ENCODE data around the gene TMEM86B. TPM values are rescaled to one million over a fixed set of nuclear protein-coding genes. Genes with fewer than 3 reads are reported as not detected.

TMEM86B gene
- total RNA-seq, 1 experiment from 2014 or later = 21.2 TPM

DNA sequence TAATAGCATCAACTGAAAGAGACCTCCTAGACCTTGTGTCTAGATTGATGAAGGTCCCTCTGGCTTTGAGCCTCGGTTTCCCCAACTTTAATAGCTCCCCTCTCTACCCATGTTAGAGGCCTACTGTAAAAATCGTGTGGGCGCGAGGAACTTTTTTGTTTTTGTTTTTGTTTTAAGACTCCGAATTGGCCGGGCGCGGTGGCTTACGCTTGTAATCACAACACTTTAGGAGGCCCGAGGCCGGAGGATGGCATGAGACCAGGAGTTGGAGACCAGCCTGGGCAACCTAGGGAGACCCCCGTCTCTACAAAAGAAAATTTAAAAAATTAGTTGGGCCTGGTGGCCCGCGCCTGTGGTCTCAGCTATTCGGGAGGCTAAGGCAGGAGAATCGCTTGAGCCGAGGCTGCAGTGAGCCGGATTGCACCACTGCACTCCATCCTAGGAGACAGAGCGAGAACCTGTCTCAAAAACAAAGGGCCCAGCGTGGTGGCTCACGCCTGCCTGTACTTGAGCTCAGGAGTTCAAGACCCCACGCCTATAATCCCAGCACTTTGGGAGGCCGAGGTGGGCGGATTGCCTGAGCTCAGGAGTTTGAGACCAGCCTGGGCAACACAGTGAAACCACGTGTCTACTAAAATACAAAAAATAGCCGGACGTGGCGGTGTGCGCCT lies 31.1 kb upstream of the TMEM86B start:
- peaks cover 23% of the 10 kb centered on the region for H3K4me1 Mint-ChIP-seq (ENCODE audit: low read depth, unreplicated experiment)
- CTCF ChIA-PET = interaction anchor here (0.5 to 1.9 kb wide), 11 partner anchors 11 to 244 kb away, joined by 3 to 12 read pairs (median 4); partner anchors contain the start of genes HSPBP1 and KMT5C
- TSS peak; percentile 98 for BruUV-seq (replicated peaks)
- Histone ChIP-seq H3K9me3 (no peaks in the 10 kb centered on the region), H3K27me3 (replicated peaks; ENCODE audit: control insufficient read depth, insufficient read depth, low read length) (no peaks in the 10 kb centered on the region), H3K4me1 (peaks cover 23% of the 10 kb centered on the region; the same call in 1 of the 2 replicates), H3K4me3 (ENCODE audit: low read depth, low read length) (peak overlapping the region; percentile 85), H3K36me3 (ENCODE audit: control insufficient read depth, insufficient read depth, low read length) (peaks cover 3% of the 10 kb centered on the region)
- H3K27ac Mint-ChIP-seq (ENCODE audit: unreplicated experiment) = peak overlapping the region; percentile 77
- TF ChIP-seq, protein P1, sequence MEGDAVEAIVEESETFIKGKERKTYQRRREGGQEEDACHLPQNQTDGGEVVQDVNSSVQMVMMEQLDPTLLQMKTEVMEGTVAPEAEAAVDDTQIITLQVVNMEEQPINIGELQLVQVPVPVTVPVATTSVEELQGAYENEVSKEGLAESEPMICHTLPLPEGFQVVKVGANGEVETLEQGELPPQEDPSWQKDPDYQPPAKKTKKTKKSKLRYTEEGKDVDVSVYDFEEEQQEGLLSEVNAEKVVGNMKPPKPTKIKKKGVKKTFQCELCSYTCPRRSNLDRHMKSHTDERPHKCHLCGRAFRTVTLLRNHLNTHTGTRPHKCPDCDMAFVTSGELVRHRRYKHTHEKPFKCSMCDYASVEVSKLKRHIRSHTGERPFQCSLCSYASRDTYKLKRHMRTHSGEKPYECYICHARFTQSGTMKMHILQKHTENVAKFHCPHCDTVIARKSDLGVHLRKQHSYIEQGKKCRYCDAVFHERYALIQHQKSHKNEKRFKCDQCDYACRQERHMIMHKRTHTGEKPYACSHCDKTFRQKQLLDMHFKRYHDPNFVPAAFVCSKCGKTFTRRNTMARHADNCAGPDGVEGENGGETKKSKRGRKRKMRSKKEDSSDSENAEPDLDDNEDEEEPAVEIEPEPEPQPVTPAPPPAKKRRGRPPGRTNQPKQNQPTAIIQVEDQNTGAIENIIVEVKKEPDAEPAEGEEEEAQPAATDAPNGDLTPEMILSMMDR (IDR thresholded peaks at IDR 0.05; ENCODE audit: insufficient read depth in 1 of 2, low read depth in 1 of 2, low read length in 1 of 2, severe bottlenecking in 1 of 2, unreplicated experiment in 1 of 2) = no peak
- no peak for DNase-seq
- peak overlapping the region; percentile 94 for H3K4me3 Mint-ChIP-seq (ENCODE audit: unreplicated experiment)
- peaks cover 32% of the 10 kb centered on the region for H3K36me3 Mint-ChIP-seq (ENCODE audit: insufficient read depth, unreplicated experiment)
- POLR2A ChIA-PET = interaction anchor here (0.5 to 1.8 kb wide), 10 partner anchors 10 to 217 kb away, joined by 3 to 22 read pairs (median 8); partner anchors contain the start of genes BRSK1, HSPBP1, KMT5C and TMEM238
- intact Hi-C loops (cut with micrococcal nuclease; ENCODE audit: unreplicated experiment) = loop anchor here (1.0 kb wide), 8 partner anchors 21 to 149 kb away; partner anchors contain the start of genes HSPBP1, KMT5C, RPL28 and TMEM86B
- H3K27me3 Mint-ChIP-seq (ENCODE audit: insufficient read depth, unreplicated experiment) = no peaks in the 10 kb centered on the region
- no peaks in the 10 kb centered on the region for H3K9me3 Mint-ChIP-seq (ENCODE audit: unreplicated experiment)

DNA sequence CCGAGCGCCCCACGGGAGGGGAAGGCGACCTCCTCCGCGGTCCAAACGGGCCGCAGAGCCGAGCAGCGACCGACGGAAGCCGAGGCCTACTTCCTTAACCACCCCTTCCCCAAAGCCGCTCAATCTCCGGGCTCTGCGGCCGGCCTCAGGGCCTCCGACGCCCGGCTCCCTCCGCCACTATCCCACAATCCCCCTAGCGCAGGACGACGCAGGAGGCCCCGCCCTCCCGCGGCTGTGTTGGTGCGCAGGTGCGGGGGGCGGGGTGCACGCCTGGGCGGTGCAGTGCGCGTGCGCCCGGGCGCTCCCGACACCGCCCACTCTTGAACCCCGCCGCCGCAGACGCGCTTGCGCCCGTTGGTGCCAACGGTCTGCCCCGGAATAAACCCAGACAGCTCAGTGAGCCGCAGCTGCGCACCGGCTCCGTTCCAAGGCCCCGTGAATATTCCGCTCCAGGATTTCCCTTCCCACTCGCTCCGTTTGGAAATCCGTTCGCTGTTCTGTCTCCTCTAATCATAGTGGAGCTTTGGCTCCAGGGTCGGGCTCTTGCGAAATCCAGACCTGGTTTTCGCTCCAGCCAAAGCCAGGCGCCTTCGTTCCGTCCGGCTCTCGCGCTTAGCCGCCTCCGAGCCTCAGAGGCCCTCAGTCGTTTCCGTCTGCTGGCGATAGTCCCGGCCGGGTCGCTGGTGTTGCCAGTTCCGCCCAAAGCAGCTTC lies 30.4 kb upstream of the TMEM86B start, which contains the start of gene PPP6R1:
PPP6R1 (minus strand) TSS at position 190 of the 712 bp plus-strand sequence. CDS start 11,914 bp downstream, outside the sequence.
- TF ChIP-seq, protein P1 (IDR thresholded peaks at IDR 0.05; ENCODE audit: insufficient read depth in 1 of 2, low read depth in 1 of 2, low read length in 1 of 2, severe bottlenecking in 1 of 2, unreplicated experiment in 1 of 2) = no peak
- Histone ChIP-seq H3K27me3 (replicated peaks; ENCODE audit: control insufficient read depth, insufficient read depth, low read length) (no peaks in the 10 kb centered on the region), H3K4me3 (ENCODE audit: low read depth, low read length) (peak within 1 kb of the TSS; percentile 85), H3K4me1 (peaks cover 23% of the 10 kb centered on the region; the same call in 1 of the 2 replicates), H3K36me3 (ENCODE audit: control insufficient read depth, insufficient read depth, low read length) (peaks cover 3% of the 10 kb centered on the region), H3K9me3 (no peaks in the 10 kb centered on the region)
- BruUV-seq (replicated peaks) = no TSS peak
- Mint-ChIP-seq H3K9me3 (ENCODE audit: unreplicated experiment) (no peaks in the 10 kb centered on the region), H3K27ac (ENCODE audit: unreplicated experiment) (peak within 1 kb of the TSS; percentile 81), H3K4me3 (ENCODE audit: unreplicated experiment) (peak within 1 kb of the TSS; percentile 94), H3K4me1 (ENCODE audit: low read depth, unreplicated experiment) (peaks cover 23% of the 10 kb centered on the region), H3K27me3 (ENCODE audit: insufficient read depth, unreplicated experiment) (no peaks in the 10 kb centered on the region), H3K36me3 (ENCODE audit: insufficient read depth, unreplicated experiment) (peaks cover 31% of the 10 kb centered on the region)
- ChIA-PET CTCF (interaction anchor here (0.7 to 1.9 kb wide), 9 partner anchors 11 to 245 kb away, joined by 3 to 12 read pairs (median 4); partner anchors contain the start of genes HSPBP1 and KMT5C), POLR2A (interaction anchor here (0.5 to 1.8 kb wide), 10 partner anchors 10 to 218 kb away, joined by 3 to 22 read pairs (median 8); partner anchors contain the start of genes BRSK1, HSPBP1, KMT5C and TMEM238)
- peak; percentile 98 to 99 for DNase-seq
- intact Hi-C loops (cut with micrococcal nuclease; ENCODE audit: unreplicated experiment) = loop anchor here (1.0 kb wide), 8 partner anchors 21 to 149 kb away; partner anchors contain the start of genes HSPBP1, KMT5C, RPL28 and TMEM86B

DNA sequence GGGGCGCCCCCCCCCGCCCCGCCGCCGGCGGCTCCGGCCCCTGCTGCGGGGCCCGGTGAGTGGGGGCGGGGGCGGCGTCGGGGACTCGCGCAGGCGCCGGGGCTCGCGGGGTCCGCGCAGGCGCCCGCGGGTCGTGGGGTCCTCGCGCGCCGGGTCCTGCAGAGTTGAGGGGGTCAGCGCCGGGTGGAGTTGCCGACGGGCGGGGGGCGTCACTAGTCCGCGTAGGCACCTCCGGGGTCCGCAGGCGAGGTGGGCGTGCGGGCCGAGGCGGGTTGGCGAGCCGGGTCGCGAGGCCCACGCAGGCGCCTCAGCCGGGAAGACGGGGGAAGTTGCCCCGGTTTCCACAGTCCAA lies 29.9 kb upstream of the TMEM86B start:
- TF ChIP-seq, protein P1 (IDR thresholded peaks at IDR 0.05; ENCODE audit: insufficient read depth in 1 of 2, low read depth in 1 of 2, low read length in 1 of 2, severe bottlenecking in 1 of 2, unreplicated experiment in 1 of 2) = no peak
- Mint-ChIP-seq H3K4me1 (ENCODE audit: low read depth, unreplicated experiment) (peaks cover 23% of the 10 kb centered on the region), H3K27me3 (ENCODE audit: insufficient read depth, unreplicated experiment) (no peaks in the 10 kb centered on the region), H3K27ac (ENCODE audit: unreplicated experiment) (peak overlapping the region; percentile 81), H3K9me3 (ENCODE audit: unreplicated experiment) (no peaks in the 10 kb centered on the region), H3K4me3 (ENCODE audit: unreplicated experiment) (peak overlapping the region; percentile 94), H3K36me3 (ENCODE audit: insufficient read depth, unreplicated experiment) (peaks cover 35% of the 10 kb centered on the region)
- POLR2A ChIA-PET = interaction anchor here (1.0 to 1.8 kb wide), 7 partner anchors 11 to 218 kb away, joined by 3 to 22 read pairs (median 9); partner anchors contain the start of genes HSPBP1, KMT5C, TMEM238 and UBE2S
- no TSS peak for BruUV-seq (replicated peaks)
- Histone ChIP-seq H3K4me1 (peaks cover 23% of the 10 kb centered on the region; the same call in 1 of the 2 replicates), H3K36me3 (ENCODE audit: control insufficient read depth, insufficient read depth, low read length) (peaks cover 3% of the 10 kb centered on the region), H3K27me3 (replicated peaks; ENCODE audit: control insufficient read depth, insufficient read depth, low read length) (no peaks in the 10 kb centered on the region), H3K9me3 (no peaks in the 10 kb centered on the region), H3K4me3 (ENCODE audit: low read depth, low read length) (peak overlapping the region; percentile 85)
- no peak for DNase-seq
- CTCF ChIA-PET = interaction anchor here (1.0 to 1.7 kb wide), 6 partner anchors 12 to 245 kb away, joined by 3 to 12 read pairs (median 4); partner anchors contain the start of gene KMT5C
- intact Hi-C loops (cut with micrococcal nuclease; ENCODE audit: unreplicated experiment) = no loop called here

Measured in Caco-2 (cell line).